Activated CD4-positive, alpha-beta memory T cell treated with anti-CD3 and anti-CD28 coated beads for 36 hours (primary cell): ENCODE data around the gene RPP38. TPM values are rescaled to one million over a fixed set of nuclear protein-coding genes. Genes with fewer than 3 reads are reported as not detected.

ENCODE experiments used
- CTCF ChIA-PET: fragments of 350-600 bp; sonication (Branson Sonifier 250); formaldehyde crosslinking; loops from one replicate; lab custom pipeline; 2021; ENCODE audit warnings: antibody characterized with exemption, inconsistent platforms; lab: Charles Lee
- POLR2A ChIA-PET: fragments of 350-600 bp; sonication (Branson Sonifier 250); formaldehyde crosslinking; loops from one replicate; lab custom pipeline; 2021; ENCODE audit warnings: antibody characterized with exemption; lab: Charles Lee
- DNase-seq: peaks from one replicate; pipeline ENCODE4 v3.0.0-alpha.2; 2020
- H3K27ac Mint-ChIP-seq: one replicate; pipeline ENCODE4 v1.8.0; 2021; ENCODE audit warnings: mixed read lengths
- H3K27me3 Mint-ChIP-seq: one replicate; pipeline ENCODE4 v1.8.0; 2021; ENCODE audit warnings: mixed read lengths
- H3K36me3 Mint-ChIP-seq: one replicate; pipeline ENCODE4 v1.8.0; 2021; ENCODE audit warnings: mixed read lengths
- H3K4me1 Mint-ChIP-seq: one replicate; pipeline ENCODE4 v1.8.0; 2021; ENCODE audit warnings: low read depth, mixed read lengths
- H3K4me3 Mint-ChIP-seq: one replicate; pipeline ENCODE4 v1.8.0; 2021; ENCODE audit warnings: mild to moderate bottlenecking, mixed read lengths
- H3K9me3 Mint-ChIP-seq: one replicate; pipeline ENCODE4 v1.8.0; 2021; ENCODE audit warnings: mixed read lengths
- intact Hi-C: fragments of 100-400 bp; cut with micrococcal nuclease; formaldehyde crosslinking; loops from one replicate; pipeline ENCODE4 v1.15.1; 2023
- total RNA-seq, 2 experiments: library from RNA; stranded (reverse); gene quantifications; one replicate each; pipeline ENCODE4 v1.2.3, GENCODE V29; 2021

Gene RPP38
- total RNA-seq, 2 experiments from 2014 or later: 18.3 to 19.2 TPM

DNA sequence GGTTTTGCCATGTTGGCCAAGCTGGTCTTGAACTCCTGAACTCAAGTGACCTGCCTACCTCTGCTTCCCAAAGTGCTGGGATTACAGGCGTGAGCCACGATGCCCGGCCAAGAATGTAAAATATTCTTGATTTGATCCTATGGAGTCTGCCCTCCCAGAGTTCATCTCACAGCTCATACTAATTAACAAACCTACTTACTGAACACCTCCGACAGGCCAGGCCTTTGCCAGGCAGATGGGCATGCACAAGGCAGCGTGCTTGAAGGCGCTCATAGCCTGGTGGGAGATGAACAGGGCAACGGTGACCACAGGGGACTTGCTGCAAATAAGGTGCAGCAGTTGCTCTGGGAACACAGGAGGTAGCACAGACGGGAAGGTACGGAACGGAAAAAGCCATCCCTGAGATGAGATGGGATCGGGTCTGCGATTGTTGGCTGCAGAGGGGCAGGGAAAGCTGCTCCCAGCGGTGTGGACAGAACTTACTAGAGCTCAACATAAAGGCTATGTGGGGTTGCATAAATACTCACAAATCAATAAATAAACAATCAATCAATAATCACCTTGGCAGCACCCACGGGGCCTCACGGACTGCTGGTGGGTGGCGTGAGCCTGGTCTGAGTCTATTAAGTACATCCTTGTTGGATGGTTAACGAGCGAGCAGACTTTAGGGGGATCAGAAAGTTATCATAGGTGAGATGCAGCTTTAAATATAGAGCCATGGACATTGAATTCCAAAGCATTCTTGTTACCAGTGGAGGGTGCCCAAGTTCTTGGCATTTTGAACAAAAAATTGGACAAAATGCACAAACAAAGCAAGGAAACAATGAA lies 13.3 kb upstream of the RPP38 start:
- Mint-ChIP-seq H3K27ac (no peak overlapping the region), H3K36me3 (no peaks in the 10 kb centered on the region), H3K27me3 (no peaks in the 10 kb centered on the region), H3K4me1 (no peaks in the 10 kb centered on the region), H3K9me3 (no peaks in the 10 kb centered on the region), H3K4me3 (peak overlapping the region; percentile 3)
- POLR2A ChIA-PET: no interaction called here
- intact Hi-C loops: no loop called here
- CTCF ChIA-PET: no interaction called here
- DNase-seq: no peak

- Mint-ChIP-seq H3K4me3 (peak overlapping the region; percentile 3), H3K36me3 (no peaks in the 10 kb centered on the region), H3K27me3 (no peaks in the 10 kb centered on the region), H3K27ac (no peak overlapping the region), H3K9me3 (no peaks in the 10 kb centered on the region), H3K4me1 (no peaks in the 10 kb centered on the region)
- POLR2A ChIA-PET: no interaction called here
- CTCF ChIA-PET: no interaction called here
- no peak for DNase-seq
- intact Hi-C loops: no loop called here
Observed at GRCh38 chr10:15084502-15084922, 12.6 kb upstream of the RPP38 start.

- Mint-ChIP-seq H3K27me3 (no peaks in the 10 kb centered on the region), H3K4me3 (peak within 1 kb of the TSS; percentile 70), H3K9me3 (no peaks in the 10 kb centered on the region), H3K36me3 (no peaks in the 10 kb centered on the region), H3K27ac (no peak within 1 kb of the TSS), H3K4me1 (no peaks in the 10 kb centered on the region)
- intact Hi-C loops: no loop called here
- peak; percentile 87 for DNase-seq
- ChIA-PET CTCF (no interaction called here), POLR2A (no interaction called here)
Observed at GRCh38 chr10:15088428-15089261, 8.5 kb upstream of the RPP38 start, which contains the start of gene ACBD7. ACBD7 (minus strand) TSS chr10:15088776; CDS start chr10:15088728, 48 bp downstream.

- Mint-ChIP-seq H3K4me3 (no peak overlapping the region), H3K27me3 (no peaks in the 10 kb centered on the region), H3K36me3 (no peaks in the 10 kb centered on the region), H3K9me3 (no peaks in the 10 kb centered on the region), H3K4me1 (peaks cover 3% of the 10 kb centered on the region), H3K27ac (no peak overlapping the region)
- ChIA-PET POLR2A (no interaction called here), CTCF (no interaction called here)
- intact Hi-C loops: loop anchor here (10.0 kb wide), 1 partner anchor 587 kb away; no protein-coding TSS in a partner anchor
- DNase-seq: no peak
Observed at GRCh38 chr10:15091418-15091817, 5.7 kb upstream of the RPP38 start.

GRCh38 chr10:15092855-15093408 lies 4.2 kb upstream of the RPP38 start:
- no peak overlapping the region for H3K4me3 Mint-ChIP-seq
- H3K27me3 Mint-ChIP-seq: no peaks in the 10 kb centered on the region
- H3K9me3 Mint-ChIP-seq: no peaks in the 10 kb centered on the region
- ChIA-PET CTCF (interaction anchor here (0.6 kb wide), 1 partner anchor 132 kb away, joined by 3 read pairs; no protein-coding TSS in a partner anchor), POLR2A (no interaction called here)
- no peak for DNase-seq
- no peak overlapping the region for H3K27ac Mint-ChIP-seq
- peaks cover 7% of the 10 kb centered on the region for H3K4me1 Mint-ChIP-seq
- H3K36me3 Mint-ChIP-seq: peaks cover 5% of the 10 kb centered on the region
- intact Hi-C loops: loop anchor here (10.0 kb wide), 1 partner anchor 588 kb away; no protein-coding TSS in a partner anchor

- no peak overlapping the region for H3K27ac Mint-ChIP-seq
- H3K4me1 Mint-ChIP-seq: peaks cover 26% of the 10 kb centered on the region
- intact Hi-C loops: loop anchor here (1.0 to 10.0 kb wide), 7 partner anchors 27 to 592 kb away; partner anchors contain the start of genes DCLRE1C, MEIG1 and SUV39H2
- peak overlapping the region; percentile 94 for H3K4me3 Mint-ChIP-seq
- CTCF ChIA-PET: no interaction called here
- H3K27me3 Mint-ChIP-seq: no peaks in the 10 kb centered on the region
- no peak for DNase-seq
- POLR2A ChIA-PET: no interaction called here
- no peaks in the 10 kb centered on the region for H3K9me3 Mint-ChIP-seq
- H3K36me3 Mint-ChIP-seq: peaks cover 14% of the 10 kb centered on the region
Observed at GRCh38 chr10:15096661-15097010, 519 bp upstream of the RPP38 start.

- ChIA-PET CTCF (interaction anchor here (0.9 kb wide), 2 partner anchors 22 to 128 kb away, joined by 5 read pairs; no protein-coding TSS in a partner anchor), POLR2A (no interaction called here)
- Mint-ChIP-seq H3K36me3 (peaks cover 32% of the 10 kb centered on the region), H3K27ac (no peak overlapping the region), H3K4me3 (no peak overlapping the region), H3K27me3 (no peaks in the 10 kb centered on the region), H3K4me1 (peaks cover 29% of the 10 kb centered on the region), H3K9me3 (no peaks in the 10 kb centered on the region)
- intact Hi-C loops: loop anchor here (10.0 kb wide), 1 partner anchor 595 kb away; no protein-coding TSS in a partner anchor
- DNase-seq: no peak
Observed at GRCh38 chr10:15099886-15100285, 2.7 kb downstream of the RPP38 start.

GRCh38 chr10:15103513-15103912 lies 6.4 kb downstream of the RPP38 start:
- ChIA-PET POLR2A (no interaction called here), CTCF (interaction anchor here (1.6 kb wide), 1 partner anchor 20 kb away, joined by 4 read pairs; no protein-coding TSS in a partner anchor)
- no peak for DNase-seq
- H3K9me3 Mint-ChIP-seq: no peaks in the 10 kb centered on the region
- H3K27me3 Mint-ChIP-seq: no peaks in the 10 kb centered on the region
- peaks cover 40% of the 10 kb centered on the region for H3K36me3 Mint-ChIP-seq
- intact Hi-C loops: no loop called here
- peak overlapping the region; percentile 23 for H3K27ac Mint-ChIP-seq
- H3K4me1 Mint-ChIP-seq: peaks cover 29% of the 10 kb centered on the region
- no peak overlapping the region for H3K4me3 Mint-ChIP-seq

GRCh38 chr10:15106352-15107013 lies 9.3 kb downstream of the RPP38 start:
- H3K4me3 Mint-ChIP-seq: no peak overlapping the region
- H3K36me3 Mint-ChIP-seq: peaks cover 38% of the 10 kb centered on the region
- ChIA-PET POLR2A (no interaction called here), CTCF (interaction anchor here (0.9 to 2.8 kb wide), 21 partner anchors 9 to 563 kb away, joined by 3 to 23 read pairs (median 4); partner anchors contain the start of genes FAM171A1, NMT2 and RPP38)
- H3K4me1 Mint-ChIP-seq: peaks cover 10% of the 10 kb centered on the region
- peak overlapping the region; percentile 51 for H3K27ac Mint-ChIP-seq
- intact Hi-C loops: loop anchor here (1.0 kb wide), 1 partner anchor 115 kb away; no protein-coding TSS in a partner anchor
- peak; percentile 79 for DNase-seq
- H3K9me3 Mint-ChIP-seq: no peaks in the 10 kb centered on the region
- H3K27me3 Mint-ChIP-seq: no peaks in the 10 kb centered on the region

DNA sequence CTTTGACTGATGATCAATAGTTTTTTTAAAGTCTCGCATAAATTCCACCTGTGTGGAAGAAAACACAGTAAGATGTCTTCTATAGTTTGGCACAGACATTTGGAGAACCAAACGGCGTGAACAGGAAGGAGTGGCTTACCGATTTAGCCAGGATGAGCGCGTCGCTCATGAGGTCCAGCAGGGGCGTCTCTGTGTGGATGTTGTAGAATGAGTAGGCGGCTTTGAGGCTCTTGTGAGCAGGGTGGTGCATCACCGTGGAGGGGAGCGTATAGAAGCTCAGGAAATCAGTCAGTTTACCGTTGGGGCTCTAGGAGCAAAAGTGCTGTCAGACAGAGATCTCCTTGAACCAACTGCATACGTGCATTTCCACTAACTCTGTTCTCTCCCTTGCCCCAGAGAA lies 15.5 kb downstream of the RPP38 start:
- no peak overlapping the region for H3K4me3 Mint-ChIP-seq
- peak; percentile 30 for DNase-seq
- H3K27ac Mint-ChIP-seq: peak overlapping the region; percentile 28
- H3K27me3 Mint-ChIP-seq: no peaks in the 10 kb centered on the region
- H3K4me1 Mint-ChIP-seq: peaks cover 6% of the 10 kb centered on the region
- intact Hi-C loops: no loop called here
- H3K36me3 Mint-ChIP-seq: peaks cover 26% of the 10 kb centered on the region
- POLR2A ChIA-PET: no interaction called here
- CTCF ChIA-PET: no interaction called here
- H3K9me3 Mint-ChIP-seq: no peaks in the 10 kb centered on the region

GRCh38 chr10:15113766-15114165 lies 16.6 kb downstream of the RPP38 start:
- Mint-ChIP-seq H3K36me3 (peaks cover 24% of the 10 kb centered on the region), H3K9me3 (no peaks in the 10 kb centered on the region), H3K4me3 (no peak overlapping the region), H3K27me3 (no peaks in the 10 kb centered on the region), H3K4me1 (peaks cover 6% of the 10 kb centered on the region), H3K27ac (no peak overlapping the region)
- intact Hi-C loops: no loop called here
- ChIA-PET POLR2A (no interaction called here), CTCF (interaction anchor here (0.8 to 1.4 kb wide), 4 partner anchors 8 to 67 kb away, joined by 3 to 7 read pairs (median 3); partner anchors contain the start of gene RPP38)
- no peak for DNase-seq
